Upper lobe of left lung (tissue), 4 donors: ENCODE data around the gene SNX21.

Experiments used
- CTCF ChIP-seq, 6 experiments: fragments of 450-650 bp in 4 of 6; fragments of 200-600 bp in 2 of 6; sonication (generic) in 2 of 6; IDR thresholded peaks; one replicate each; pipeline ENCODE4 v1.5.1; 2016 to 2019; ENCODE audit warnings: antibody characterized with exemption in 6 of 6
- POLR2A ChIP-seq, 4 donors: fragments of 450-650 bp; IDR thresholded peaks; one replicate each; pipeline ENCODE4 v1.5.1; 2016 to 2017; ENCODE audit warnings: antibody characterized with exemption in 4 of 4, mild to moderate bottlenecking in 2 of 4

- TF ChIP-seq CTCF (IDR thresholded peaks at IDR 0.05) (no peak), POLR2A (IDR thresholded peaks at IDR 0.05) (no peak)
These were observed 41.1 kb upstream of the SNX21 start for GRCh38 chr20:45792317-45793118.
